Effector memory CD4-positive, alpha-beta T cell (primary cell): ENCODE data around the gene CD8B2.
"Not testable (repeated sequence)": the region's sequence is repeated elsewhere in the genome, so short reads cannot be mapped to it uniquely, and the experiment has no call there.

Experiments used
- DNase-seq, 3 donors: peaks; one replicate each; pipeline ENCODE4 v3.0.0-alpha.2; 2020
- H3K27ac ChIP-seq: 2 replicates; pipeline ENCODE4 v1.7.0; 2013; ENCODE audit warnings: mild to moderate bottlenecking, low read length, moderate library complexity; ENCODE audit not compliant: insufficient read depth, poor library complexity, severe bottlenecking
- H3K27me3 ChIP-seq: replicated peaks from 2 replicates; pipeline ENCODE4 v1.7.0; 2013; ENCODE audit warnings: mild to moderate bottlenecking, low read length; ENCODE audit not compliant: insufficient read depth, control insufficient read depth, poor library complexity, severe bottlenecking
- H3K36me3 ChIP-seq: 2 replicates; pipeline ENCODE4 v1.7.0; 2013; ENCODE audit warnings: mild to moderate bottlenecking, low read length, moderate library complexity; ENCODE audit not compliant: control insufficient read depth, insufficient read depth
- H3K4me1 ChIP-seq: 2 replicates; pipeline ENCODE4 v1.7.0; 2013; ENCODE audit warnings: low read length, mild to moderate bottlenecking; ENCODE audit not compliant: control insufficient read depth, insufficient read depth, poor library complexity, severe bottlenecking
- H3K4me3 ChIP-seq: 2 replicates; pipeline ENCODE4 v1.7.0; 2013; ENCODE audit warnings: low read length, low read depth, mild to moderate bottlenecking; ENCODE audit not compliant: insufficient read depth, poor library complexity, severe bottlenecking
- H3K9me3 ChIP-seq: 2 replicates; pipeline ENCODE4 v1.7.0; 2013; ENCODE audit warnings: mild to moderate bottlenecking, low read length, moderate library complexity; ENCODE audit not compliant: control insufficient read depth

The CD8B2 gene

GRCh38 chr2:106511476-106511901 lies 24.3 kb downstream of the CD8B2 start:
- H3K4me3 ChIP-seq, H3K27ac ChIP-seq, H3K27me3 ChIP-seq, H3K9me3 ChIP-seq, DNase-seq, H3K4me1 ChIP-seq, H3K36me3 ChIP-seq: not testable (repeated sequence)

GRCh38 chr2:106511934-106512333 lies 24.8 kb downstream of the CD8B2 start:
- H3K4me1 ChIP-seq, DNase-seq, H3K27me3 ChIP-seq, H3K27ac ChIP-seq, H3K9me3 ChIP-seq, H3K4me3 ChIP-seq, H3K36me3 ChIP-seq: not testable (repeated sequence)

- H3K27me3 ChIP-seq, DNase-seq, H3K9me3 ChIP-seq, H3K36me3 ChIP-seq, H3K27ac ChIP-seq, H3K4me1 ChIP-seq, H3K4me3 ChIP-seq: not testable (repeated sequence)
Observed at GRCh38 chr2:106513391-106513790, 26.2 kb downstream of the CD8B2 start.

- not testable (repeated sequence) for DNase-seq, H3K9me3 ChIP-seq, H3K36me3 ChIP-seq, H3K4me1 ChIP-seq, H3K4me3 ChIP-seq, H3K27ac ChIP-seq, H3K27me3 ChIP-seq
Observed at GRCh38 chr2:106514827-106515226, 27.7 kb downstream of the CD8B2 start.

- Histone ChIP-seq H3K4me1 (no peaks in the 10 kb centered on the region), H3K4me3 (no peak overlapping the region), H3K27me3 (no peaks in the 10 kb centered on the region), H3K27ac (no peak overlapping the region), H3K9me3 (no peaks in the 10 kb centered on the region), H3K36me3 (no peaks in the 10 kb centered on the region)
- DNase-seq = no peak
Observed at GRCh38 chr2:106516436-106516835, 29.3 kb downstream of the CD8B2 start.

GRCh38 chr2:106516864-106517263 lies 29.7 kb downstream of the CD8B2 start:
- H3K4me3 ChIP-seq = no peak overlapping the region
- DNase-seq = no peak
- no peak overlapping the region for H3K27ac ChIP-seq
- no peaks in the 10 kb centered on the region for H3K9me3 ChIP-seq
- no peaks in the 10 kb centered on the region for H3K36me3 ChIP-seq
- H3K4me1 ChIP-seq = no peaks in the 10 kb centered on the region
- H3K27me3 ChIP-seq = no peaks in the 10 kb centered on the region

- Histone ChIP-seq H3K4me1 (no peaks in the 10 kb centered on the region), H3K36me3 (no peaks in the 10 kb centered on the region), H3K4me3 (no peak overlapping the region)
Observed at GRCh38 chr2:106517329-106517728, 30.2 kb downstream of the CD8B2 start.

GRCh38 chr2:106519767-106520166 lies 32.6 kb downstream of the CD8B2 start:
- Histone ChIP-seq H3K27me3 (no peaks in the 10 kb centered on the region), H3K4me1 (no peaks in the 10 kb centered on the region), H3K9me3 (no peaks in the 10 kb centered on the region), H3K27ac (no peak overlapping the region), H3K36me3 (no peaks in the 10 kb centered on the region), H3K4me3 (no peak overlapping the region)
- no peak for DNase-seq

More at GRCh38 chr2:106517329-106517728, 30.2 kb downstream of the CD8B2 start:
- DNase-seq = no peak
- H3K9me3 ChIP-seq = no peaks in the 10 kb centered on the region
- H3K27me3 ChIP-seq = no peaks in the 10 kb centered on the region
- no peak overlapping the region for H3K27ac ChIP-seq

GRCh38 chr2:106521016-106521415 lies 33.9 kb downstream of the CD8B2 start:
- Histone ChIP-seq H3K9me3 (no peaks in the 10 kb centered on the region), H3K36me3 (no peaks in the 10 kb centered on the region), H3K27me3 (no peaks in the 10 kb centered on the region), H3K4me3 (no peak overlapping the region), H3K27ac (no peak overlapping the region), H3K4me1 (no peaks in the 10 kb centered on the region)
- DNase-seq = no peak

- no peaks in the 10 kb centered on the region for H3K4me1 ChIP-seq
- H3K27ac ChIP-seq = no peak overlapping the region
- H3K27me3 ChIP-seq = no peaks in the 10 kb centered on the region
- no peaks in the 10 kb centered on the region for H3K36me3 ChIP-seq
- H3K9me3 ChIP-seq = no peaks in the 10 kb centered on the region
- no peak for DNase-seq
- no peak overlapping the region for H3K4me3 ChIP-seq
Observed at GRCh38 chr2:106523976-106524665, 37.0 kb downstream of the CD8B2 start.
